Transverse colon (tissue), 4 donors: ENCODE data around the gene TSPAN17.

Experiments
- CTCF ChIP-seq, 5 experiments: fragments of 200-600 bp in 3 of 5; fragments of 450-650 bp in 2 of 5; sonication (generic) in 3 of 5; IDR thresholded peaks; 1 replicate in 2 of 5; 2 replicates in 3 of 5; pipeline ENCODE4 v1.5.1; 2016 to 2017; ENCODE audit warnings: antibody characterized with exemption in 5 of 5, inconsistent platforms in 3 of 5, mild to moderate bottlenecking in 2 of 5, moderate library complexity in 1 of 5
- EP300 ChIP-seq: sonication (generic); formaldehyde crosslinking; IDR thresholded peaks from one replicate; pipeline ENCODE4 v1.6.1; 2017; ENCODE audit warnings: antibody characterized with exemption, low read depth
- POLR2A ChIP-seq: fragments of 450-650 bp; IDR thresholded peaks from one replicate; pipeline ENCODE4 v1.6.1; 2016; ENCODE audit warnings: antibody characterized with exemption, mild to moderate bottlenecking, moderate library complexity
- POLR2AphosphoS5 ChIP-seq, 3 donors: sonication (generic); formaldehyde crosslinking; IDR thresholded peaks; one replicate each; pipeline ENCODE4 v1.6.1; 2016; ENCODE audit warnings: antibody characterized with exemption in 3 of 3

- TF ChIP-seq EP300 (no peak), CTCF (IDR thresholded peaks at IDR 0.05) (peak; percentile 86 to 99 (median 97)), POLR2A (no peak), POLR2AphosphoS5 (IDR thresholded peaks at IDR 0.05) (no peak)
These were observed 13.8 kb downstream of the TSPAN17 start for GRCh38 chr5:176660860-176661641.
